GM12875 (cell line): ENCODE measurements around the gene TLNRD1.

Experiments used
- H3K4me3 ChIP-seq: one replicate; pipeline ENCODE4 v1.5.1; 2011; ENCODE audit warnings: low read depth, low read length, control low read depth
- TF ChIP-seq, protein P1 (sequence below): IDR thresholded peaks from 2 replicates; pipeline ENCODE4 v1.5.1; 2011; ENCODE audit warnings: low read depth, mild to moderate bottlenecking, control low read depth, inconsistent platforms, low read length, moderate library complexity, borderline replicate concordance; ENCODE audit not compliant: insufficient read depth

Gene TLNRD1

DNA sequence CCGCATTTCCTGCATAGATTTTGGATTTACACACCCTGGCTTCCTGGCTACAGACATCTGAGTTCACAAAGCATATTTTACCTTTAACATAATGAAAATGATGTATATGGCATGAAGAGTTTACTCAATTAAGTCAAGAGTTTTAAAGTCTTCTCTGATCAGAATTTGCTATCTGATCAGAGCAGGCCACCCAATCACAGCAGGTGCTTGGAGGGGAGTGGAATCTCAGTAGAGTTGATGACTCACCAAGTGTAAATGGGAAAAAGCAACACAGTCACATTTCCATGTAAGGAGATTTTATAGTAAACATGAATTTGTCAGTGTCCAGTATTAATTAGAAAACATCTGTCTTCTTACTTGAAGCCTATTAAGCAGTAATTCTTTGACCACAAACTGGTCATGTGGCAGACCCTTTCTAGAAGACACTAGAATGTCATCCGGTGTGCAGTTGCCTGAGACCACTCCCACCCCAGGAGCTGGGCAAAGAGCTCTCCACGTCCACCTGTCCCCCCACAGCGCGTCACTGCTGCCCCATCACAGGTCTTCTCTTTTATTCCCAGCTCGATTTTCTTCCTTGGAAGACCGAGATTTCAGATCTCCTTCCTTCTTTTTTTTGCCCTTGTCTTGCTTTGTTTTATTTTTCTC is 21.9 kb upstream of the TLNRD1 start:
- no peak overlapping the region for H3K4me3 ChIP-seq
- TF ChIP-seq, protein P1, sequence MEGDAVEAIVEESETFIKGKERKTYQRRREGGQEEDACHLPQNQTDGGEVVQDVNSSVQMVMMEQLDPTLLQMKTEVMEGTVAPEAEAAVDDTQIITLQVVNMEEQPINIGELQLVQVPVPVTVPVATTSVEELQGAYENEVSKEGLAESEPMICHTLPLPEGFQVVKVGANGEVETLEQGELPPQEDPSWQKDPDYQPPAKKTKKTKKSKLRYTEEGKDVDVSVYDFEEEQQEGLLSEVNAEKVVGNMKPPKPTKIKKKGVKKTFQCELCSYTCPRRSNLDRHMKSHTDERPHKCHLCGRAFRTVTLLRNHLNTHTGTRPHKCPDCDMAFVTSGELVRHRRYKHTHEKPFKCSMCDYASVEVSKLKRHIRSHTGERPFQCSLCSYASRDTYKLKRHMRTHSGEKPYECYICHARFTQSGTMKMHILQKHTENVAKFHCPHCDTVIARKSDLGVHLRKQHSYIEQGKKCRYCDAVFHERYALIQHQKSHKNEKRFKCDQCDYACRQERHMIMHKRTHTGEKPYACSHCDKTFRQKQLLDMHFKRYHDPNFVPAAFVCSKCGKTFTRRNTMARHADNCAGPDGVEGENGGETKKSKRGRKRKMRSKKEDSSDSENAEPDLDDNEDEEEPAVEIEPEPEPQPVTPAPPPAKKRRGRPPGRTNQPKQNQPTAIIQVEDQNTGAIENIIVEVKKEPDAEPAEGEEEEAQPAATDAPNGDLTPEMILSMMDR: no peak

DNA sequence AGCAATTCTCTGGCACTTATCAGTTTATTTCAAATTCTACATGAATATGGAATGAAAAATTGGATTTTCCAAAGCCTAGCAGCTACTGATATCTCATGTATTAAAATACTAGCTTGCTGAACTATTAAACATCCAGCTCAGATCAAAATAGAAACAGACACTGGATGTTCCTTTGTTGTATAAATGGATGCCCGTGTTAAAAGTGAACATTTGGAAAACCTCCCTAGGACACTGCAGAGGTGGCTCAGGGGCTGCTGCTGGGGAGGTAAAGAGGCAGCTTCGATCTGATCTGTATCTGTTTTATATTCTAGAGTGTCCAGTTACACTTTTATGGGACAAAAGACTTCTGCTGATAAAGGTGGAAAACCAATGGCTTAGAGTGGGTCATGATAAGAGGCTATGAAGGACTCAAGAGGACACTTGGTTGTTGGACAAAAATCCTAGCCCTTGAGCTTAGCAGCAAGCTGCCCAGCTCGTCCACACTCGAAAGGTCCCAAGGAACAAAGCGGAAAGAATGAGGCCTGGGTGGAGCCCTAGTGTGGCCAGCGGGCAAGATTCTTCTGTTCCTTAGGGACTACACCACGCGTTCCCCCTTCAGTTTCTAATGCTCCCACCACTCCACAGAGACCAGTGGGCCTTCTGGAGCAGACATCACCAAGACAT is 21.1 kb upstream of the TLNRD1 start:
- no peak overlapping the region for H3K4me3 ChIP-seq
- TF ChIP-seq, protein P1: no peak

DNA sequence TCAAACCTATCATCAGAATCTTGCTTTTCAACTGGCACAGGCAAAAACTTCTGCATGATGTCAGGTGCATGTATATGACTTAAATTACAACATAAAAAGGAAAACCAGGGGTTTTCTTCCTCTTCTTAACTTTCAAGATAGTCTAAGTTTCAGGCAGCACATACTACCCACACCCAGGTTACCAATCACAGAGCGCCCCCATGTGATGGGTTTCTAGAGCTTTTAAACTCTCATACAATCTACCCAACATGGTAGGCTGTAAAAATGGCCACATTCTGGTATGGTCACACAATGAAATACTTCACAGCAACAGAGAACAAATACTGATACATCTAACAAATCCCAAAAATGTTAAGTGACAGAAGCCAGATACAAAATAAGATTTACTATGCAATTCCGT is 18.5 kb upstream of the TLNRD1 start:
- TF ChIP-seq, protein P1: peak; percentile 53; the same call in 1 of the 2 replicates

DNA sequence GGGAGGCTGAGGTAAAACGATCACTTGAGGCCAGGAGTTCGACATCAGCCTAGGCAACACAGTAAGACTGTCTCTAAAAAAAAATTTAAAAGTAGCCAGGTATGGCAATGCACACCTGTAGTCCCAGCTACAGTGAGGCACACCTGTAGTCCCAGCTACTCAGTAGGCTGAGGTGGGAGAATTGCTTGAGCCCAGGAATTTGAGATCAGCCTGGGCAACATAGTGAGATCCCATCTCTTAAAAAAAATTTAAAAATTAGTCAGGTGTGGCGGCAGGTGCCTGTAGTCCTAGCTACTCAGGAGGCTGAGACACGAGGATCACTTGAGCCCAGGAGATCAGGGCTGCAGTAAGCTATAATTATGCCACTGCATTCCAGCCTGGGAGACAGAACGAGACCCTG is 17.9 kb upstream of the TLNRD1 start:
- H3K4me3 ChIP-seq: no peak overlapping the region
- TF ChIP-seq, protein P1: no peak

More for the DNA sequence above, 18.5 kb upstream of the TLNRD1 start:
- H3K4me3 ChIP-seq: no peak overlapping the region

DNA sequence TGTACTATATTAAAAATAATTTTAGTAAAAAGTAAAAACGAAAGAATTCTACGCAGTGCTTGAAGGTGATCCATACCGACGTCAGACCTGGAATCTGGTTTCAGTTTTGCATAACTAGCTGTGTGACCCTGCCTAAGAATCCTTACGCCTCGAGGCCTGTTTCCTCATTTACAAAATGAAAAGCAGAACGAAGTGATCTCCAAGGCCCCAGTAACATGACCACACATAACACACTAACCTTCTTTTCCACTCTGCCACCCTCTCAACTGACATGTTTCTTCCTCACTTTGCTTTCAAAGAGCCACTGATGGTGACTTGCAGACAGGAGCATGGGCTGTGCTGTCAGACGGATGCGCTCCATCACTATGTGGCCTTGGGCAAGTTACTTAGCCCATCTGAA is 15.9 kb upstream of the TLNRD1 start:
- TF ChIP-seq, protein P1: no peak
- no peak overlapping the region for H3K4me3 ChIP-seq

DNA sequence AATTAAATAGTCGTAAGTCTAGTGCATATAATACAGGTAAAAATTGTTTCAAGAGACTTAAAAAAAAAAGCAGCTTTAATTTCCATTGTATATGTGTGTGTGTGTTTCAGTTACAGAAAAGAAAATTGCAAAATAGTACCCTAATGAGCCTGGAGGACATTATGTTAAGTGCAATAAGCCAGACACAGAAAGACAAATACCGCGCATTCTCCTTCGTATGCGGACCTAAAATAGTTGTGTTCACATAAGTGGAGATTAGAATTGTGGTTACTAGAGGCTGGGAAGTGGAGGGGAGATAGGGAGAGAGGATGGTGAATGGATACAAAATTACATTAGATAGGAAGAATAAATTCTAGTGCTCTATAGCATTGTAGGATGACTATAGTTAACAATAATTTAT is 14.7 kb upstream of the TLNRD1 start:
- no peak overlapping the region for H3K4me3 ChIP-seq
- TF ChIP-seq, protein P1: no peak

DNA sequence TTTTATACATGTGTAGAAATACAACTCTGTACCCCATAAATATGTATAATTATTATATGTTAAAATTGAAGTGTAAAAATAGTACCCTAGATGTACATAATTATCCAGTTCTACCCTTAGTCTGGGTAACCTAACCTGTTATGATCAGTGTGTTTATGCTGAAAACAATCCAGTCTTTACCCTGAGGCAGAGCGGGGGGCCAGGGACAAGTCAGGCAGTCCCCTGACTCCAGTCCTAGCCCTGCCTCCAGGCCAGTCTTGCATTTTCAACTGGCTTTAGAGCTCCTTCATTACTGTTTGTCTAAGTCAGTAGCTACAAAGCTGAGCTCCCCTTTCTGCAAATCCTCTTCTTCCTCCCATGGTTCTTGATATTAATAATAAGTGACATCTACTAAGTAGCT is 14.2 kb upstream of the TLNRD1 start:
- no peak overlapping the region for H3K4me3 ChIP-seq

More for the DNA sequence above, 14.2 kb upstream of the TLNRD1 start:
- TF ChIP-seq, protein P1: no peak
